ENCODE data around the gene PAFAH1B1.

GRCh38 chr17:2695243-2695960 lies 101.9 kb downstream of the PAFAH1B1 start:
- no peak for TF ChIP-seq POLR2AphosphoS5 (IDR thresholded peaks at IDR 0.05; ENCODE audit: low read depth, low read length)
- no peak for TF ChIP-seq TAF1 (IDR thresholded peaks at IDR 0.05; ENCODE audit: borderline replicate concordance, insufficient read depth, low read length)
- TF ChIP-seq, protein P1, sequence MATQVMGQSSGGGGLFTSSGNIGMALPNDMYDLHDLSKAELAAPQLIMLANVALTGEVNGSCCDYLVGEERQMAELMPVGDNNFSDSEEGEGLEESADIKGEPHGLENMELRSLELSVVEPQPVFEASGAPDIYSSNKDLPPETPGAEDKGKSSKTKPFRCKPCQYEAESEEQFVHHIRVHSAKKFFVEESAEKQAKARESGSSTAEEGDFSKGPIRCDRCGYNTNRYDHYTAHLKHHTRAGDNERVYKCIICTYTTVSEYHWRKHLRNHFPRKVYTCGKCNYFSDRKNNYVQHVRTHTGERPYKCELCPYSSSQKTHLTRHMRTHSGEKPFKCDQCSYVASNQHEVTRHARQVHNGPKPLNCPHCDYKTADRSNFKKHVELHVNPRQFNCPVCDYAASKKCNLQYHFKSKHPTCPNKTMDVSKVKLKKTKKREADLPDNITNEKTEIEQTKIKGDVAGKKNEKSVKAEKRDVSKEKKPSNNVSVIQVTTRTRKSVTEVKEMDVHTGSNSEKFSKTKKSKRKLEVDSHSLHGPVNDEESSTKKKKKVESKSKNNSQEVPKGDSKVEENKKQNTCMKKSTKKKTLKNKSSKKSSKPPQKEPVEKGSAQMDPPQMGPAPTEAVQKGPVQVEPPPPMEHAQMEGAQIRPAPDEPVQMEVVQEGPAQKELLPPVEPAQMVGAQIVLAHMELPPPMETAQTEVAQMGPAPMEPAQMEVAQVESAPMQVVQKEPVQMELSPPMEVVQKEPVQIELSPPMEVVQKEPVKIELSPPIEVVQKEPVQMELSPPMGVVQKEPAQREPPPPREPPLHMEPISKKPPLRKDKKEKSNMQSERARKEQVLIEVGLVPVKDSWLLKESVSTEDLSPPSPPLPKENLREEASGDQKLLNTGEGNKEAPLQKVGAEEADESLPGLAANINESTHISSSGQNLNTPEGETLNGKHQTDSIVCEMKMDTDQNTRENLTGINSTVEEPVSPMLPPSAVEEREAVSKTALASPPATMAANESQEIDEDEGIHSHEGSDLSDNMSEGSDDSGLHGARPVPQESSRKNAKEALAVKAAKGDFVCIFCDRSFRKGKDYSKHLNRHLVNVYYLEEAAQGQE (IDR thresholded peaks at IDR 0.05; ENCODE audit: insufficient read depth in 1 of 2, low read depth in 2 of 2, low read length in 2 of 2), result no peak
